Activated CD4-positive, alpha-beta T cell treated with anti-CD3 and anti-CD28 coated beads, Interleukin-2, amount 10 ng/mL, durations not matched to agents 24 days and 14 days (primary cell): ENCODE results near the gene PJVK. TPM values are rescaled to one million over a fixed set of nuclear protein-coding genes. Genes with fewer than 3 reads are reported as not detected.
A peak's percentile ranks its signal among the peaks of the same experiment; 100 is the strongest.
"Not testable (repeated sequence)": the region's sequence is repeated elsewhere in the genome, so short reads cannot be mapped to it uniquely, and the experiment has no call there.

Source experiments
- DNase-seq: peaks from one replicate; pipeline ENCODE4 v3.0.0; 2022
- H3K27ac Mint-ChIP-seq: one replicate; pipeline ENCODE4 v1.8.0; 2022; ENCODE audit warnings: mild to moderate bottlenecking, mixed read lengths
- H3K27me3 Mint-ChIP-seq: one replicate; pipeline ENCODE4 v1.8.0; 2022; ENCODE audit warnings: mixed read lengths
- H3K36me3 Mint-ChIP-seq: one replicate; pipeline ENCODE4 v1.8.0; 2022; ENCODE audit warnings: low read depth, mild to moderate bottlenecking, mixed read lengths
- H3K4me1 Mint-ChIP-seq: one replicate; pipeline ENCODE4 v1.8.0; 2021; ENCODE audit warnings: mixed read lengths
- H3K4me3 Mint-ChIP-seq: one replicate; pipeline ENCODE4 v1.8.0; 2022; ENCODE audit warnings: mild to moderate bottlenecking, moderate library complexity, mixed read lengths
- H3K9me3 Mint-ChIP-seq: one replicate; pipeline ENCODE4 v1.8.0; 2021; ENCODE audit warnings: mixed read lengths
- intact Hi-C: fragments of 100-400 bp; cut with micrococcal nuclease; formaldehyde crosslinking; loops from one replicate; pipeline ENCODE4 v1.15.1; 2023
- total RNA-seq: library from RNA; stranded (reverse); gene quantifications from 2 replicates; pipeline ENCODE4 v1.2.3, GENCODE V29; 2022

PJVK gene
- total RNA-seq, 1 donor from 2014 or later, result 2.3 TPM

DNA sequence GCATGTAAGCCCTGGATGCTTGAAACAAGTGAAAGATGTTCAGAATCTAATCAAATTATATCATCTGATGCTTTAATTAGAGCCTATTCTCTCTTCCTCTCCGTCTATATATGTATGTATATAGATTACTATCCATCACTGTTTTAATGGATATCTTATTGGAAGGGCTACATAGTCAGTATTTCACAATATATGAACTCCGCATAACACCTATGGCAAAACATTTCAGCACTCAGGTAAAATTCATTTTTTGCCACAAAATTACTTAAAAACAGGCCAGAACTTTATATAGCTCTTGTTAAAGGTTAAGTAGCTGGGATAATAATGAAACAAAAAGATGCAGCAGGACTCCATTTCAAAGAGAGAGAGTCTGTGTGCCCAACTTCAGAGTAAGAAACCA is 1.2 kb downstream of the PJVK start:
- Mint-ChIP-seq H3K27me3 (peaks cover 7% of the 10 kb centered on the region), H3K27ac (no peak overlapping the region), H3K9me3 (no peaks in the 10 kb centered on the region), H3K4me3 (peak overlapping the region; percentile 94), H3K36me3 (peaks cover 16% of the 10 kb centered on the region), H3K4me1 (peaks cover 25% of the 10 kb centered on the region)
- intact Hi-C loops, result no loop called here
- no peak for DNase-seq

DNA sequence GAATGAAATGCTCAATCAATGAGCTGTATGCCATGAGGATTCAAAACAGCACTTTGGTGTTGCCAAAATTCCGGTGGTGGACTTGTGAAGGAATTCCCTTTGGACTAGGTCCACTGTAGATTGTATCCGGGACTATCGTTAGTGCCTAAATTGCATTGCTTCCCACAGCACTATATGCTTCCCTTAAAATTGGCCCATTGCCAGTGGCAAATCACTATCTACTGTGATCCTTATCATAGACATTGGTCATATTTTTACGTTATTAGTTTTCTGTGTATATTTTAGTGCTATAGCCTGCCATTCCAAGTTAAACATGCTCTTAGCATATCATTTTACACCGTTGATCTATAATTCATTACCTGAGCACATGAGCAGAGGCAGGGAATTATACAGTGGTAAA is 1.7 kb downstream of the PJVK start:
- no peak for DNase-seq
- H3K27ac Mint-ChIP-seq, result no peak overlapping the region
- intact Hi-C loops, result no loop called here
- no peak overlapping the region for H3K4me3 Mint-ChIP-seq
- no peaks in the 10 kb centered on the region for H3K9me3 Mint-ChIP-seq
- H3K36me3 Mint-ChIP-seq, result peaks cover 13% of the 10 kb centered on the region
- peaks cover 7% of the 10 kb centered on the region for H3K27me3 Mint-ChIP-seq
- H3K4me1 Mint-ChIP-seq, result peaks cover 24% of the 10 kb centered on the region

DNA sequence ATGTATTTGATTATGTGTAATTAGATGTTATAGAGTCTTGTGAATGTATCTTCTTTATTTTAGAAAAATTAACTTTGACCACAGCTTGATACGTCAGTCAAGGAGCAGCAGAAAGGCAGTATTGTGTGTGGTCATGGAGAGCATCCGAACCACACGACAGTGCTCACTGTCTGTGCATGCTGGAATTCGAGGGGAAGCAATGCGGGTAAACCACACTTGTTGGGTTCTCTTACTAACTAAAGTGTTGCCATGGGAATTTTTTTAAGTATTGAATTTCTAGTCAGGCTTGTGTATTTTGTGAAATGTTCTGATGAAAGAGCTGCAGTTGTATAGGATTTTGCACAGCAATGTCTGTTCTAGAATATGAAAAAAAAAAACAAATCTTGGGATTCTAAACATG is 4.8 kb downstream of the PJVK start:
- DNase-seq, result no peak
- peaks cover 10% of the 10 kb centered on the region for H3K27me3 Mint-ChIP-seq
- intact Hi-C loops, result no loop called here

DNA sequence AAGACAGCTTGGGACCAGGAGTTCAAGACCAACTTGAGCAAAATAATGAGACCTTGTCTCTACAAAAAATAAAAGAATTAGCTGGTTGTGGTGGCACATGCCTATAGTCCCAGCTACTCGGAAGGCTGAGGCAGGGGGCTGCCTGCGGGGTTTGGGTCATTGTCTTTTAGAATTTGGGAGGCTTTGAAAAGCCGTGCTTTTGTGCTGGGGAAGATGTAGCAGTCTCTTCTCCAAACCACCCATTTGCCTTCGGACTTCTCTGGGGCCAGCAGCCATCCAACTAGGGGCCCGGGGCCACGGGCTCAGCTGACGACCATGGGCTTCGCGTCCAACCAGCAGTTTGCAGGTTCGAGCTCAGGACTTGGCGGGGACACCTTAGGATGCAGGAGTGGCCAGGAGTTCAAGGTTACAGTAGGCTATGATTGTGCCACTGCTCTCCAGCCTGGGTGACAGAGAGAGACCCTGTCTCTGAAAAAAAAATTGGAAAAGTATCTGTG is 6.3 kb downstream of the PJVK start:
- Mint-ChIP-seq H3K9me3 (no peaks in the 10 kb centered on the region), H3K27me3 (peaks cover 10% of the 10 kb centered on the region), H3K36me3 (no peaks in the 10 kb centered on the region), H3K4me3 (no peak overlapping the region), H3K27ac (no peak overlapping the region), H3K4me1 (peaks cover under 1% of the 10 kb centered on the region)
- DNase-seq, result no peak
- intact Hi-C loops, result no loop called here

More for the DNA sequence above, 4.8 kb downstream of the PJVK start:
- no peak overlapping the region for H3K27ac Mint-ChIP-seq
- H3K36me3 Mint-ChIP-seq, result no peaks in the 10 kb centered on the region
- H3K9me3 Mint-ChIP-seq, result no peaks in the 10 kb centered on the region
- no peak overlapping the region for H3K4me3 Mint-ChIP-seq
- H3K4me1 Mint-ChIP-seq, result peaks cover 6% of the 10 kb centered on the region

DNA sequence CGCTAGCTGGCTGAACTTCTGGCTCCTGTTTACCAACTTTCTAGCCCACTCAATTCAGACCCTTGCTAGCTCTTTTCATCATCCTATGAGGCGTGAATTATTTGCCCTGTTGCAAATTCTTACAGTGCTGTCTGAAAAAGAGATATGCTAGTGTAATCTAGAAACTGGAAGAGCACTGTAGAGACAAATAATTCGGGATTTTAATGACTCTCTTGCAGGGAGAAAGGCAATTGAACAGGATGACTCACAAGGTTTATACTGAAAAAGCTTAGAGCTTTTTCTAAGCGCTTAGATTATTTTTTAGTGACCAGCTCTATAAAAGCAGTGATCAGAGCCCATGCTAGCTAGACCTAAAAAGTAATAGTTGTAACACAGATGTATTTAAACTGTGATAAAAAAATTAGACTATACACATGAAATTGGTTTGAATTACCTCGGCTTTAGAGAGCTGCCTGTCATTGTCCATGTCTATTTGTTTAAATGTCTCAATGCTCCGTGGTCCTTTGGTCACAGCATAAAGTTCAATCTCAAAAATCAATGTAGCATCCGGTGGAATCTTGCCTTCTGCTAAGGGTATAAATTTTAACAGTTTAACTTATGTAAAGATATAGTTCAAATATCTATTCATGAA is 18.2 kb downstream of the PJVK start:
- intact Hi-C loops, result no loop called here
- Mint-ChIP-seq H3K9me3 (no peaks in the 10 kb centered on the region), H3K27ac (no peak overlapping the region), H3K4me3 (no peak overlapping the region), H3K4me1 (peaks cover 2% of the 10 kb centered on the region), H3K36me3 (peaks cover 4% of the 10 kb centered on the region), H3K27me3 (no peaks in the 10 kb centered on the region)
- DNase-seq, result no peak

DNA sequence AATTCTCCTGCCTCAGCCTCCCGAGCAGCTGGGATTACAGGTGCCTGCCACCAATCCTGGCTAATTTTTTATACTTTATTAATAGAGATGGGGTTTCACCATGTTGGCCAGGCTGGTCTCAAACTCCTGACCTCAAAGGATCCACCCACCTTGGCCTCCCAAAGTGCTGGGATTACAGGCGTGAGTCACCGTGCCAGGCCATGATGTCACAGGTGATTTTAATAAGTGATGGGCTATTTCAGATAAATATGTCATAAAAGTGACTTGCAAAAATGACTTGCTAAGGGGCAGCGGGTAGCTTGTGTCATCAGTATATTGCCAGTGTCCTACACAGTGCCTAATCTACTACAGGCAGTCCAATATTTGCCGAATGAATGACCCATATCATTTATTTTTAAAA is 20.1 kb downstream of the PJVK start:
- DNase-seq, H3K27ac Mint-ChIP-seq, H3K36me3 Mint-ChIP-seq, intact Hi-C loops, H3K27me3 Mint-ChIP-seq, H3K9me3 Mint-ChIP-seq, H3K4me1 Mint-ChIP-seq, H3K4me3 Mint-ChIP-seq: not testable (repeated sequence)

DNA sequence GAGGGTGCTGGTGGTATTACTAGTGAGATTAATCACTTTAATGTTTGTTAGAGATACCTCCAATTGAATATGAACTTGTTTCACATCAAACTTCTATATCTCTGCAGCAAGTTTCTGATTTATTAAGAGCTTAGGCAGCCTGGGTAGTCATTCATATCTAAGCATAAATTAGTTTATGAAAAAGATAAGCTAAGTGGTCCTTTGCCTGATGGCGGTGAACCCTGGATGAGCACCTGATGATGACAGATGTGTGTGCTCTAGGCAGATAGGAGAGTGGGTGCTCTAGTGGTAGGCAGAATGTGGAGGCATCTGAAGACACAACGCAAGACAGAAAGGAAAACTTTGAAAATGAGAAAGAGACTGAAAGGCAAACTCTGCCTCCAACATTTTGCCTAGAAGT is 22.2 kb downstream of the PJVK start:
- Mint-ChIP-seq H3K27me3 (no peaks in the 10 kb centered on the region), H3K27ac (no peak overlapping the region), H3K9me3 (no peaks in the 10 kb centered on the region), H3K36me3 (no peaks in the 10 kb centered on the region), H3K4me1 (peaks cover 11% of the 10 kb centered on the region), H3K4me3 (no peak overlapping the region)
- intact Hi-C loops, result no loop called here
- DNase-seq, result no peak

DNA sequence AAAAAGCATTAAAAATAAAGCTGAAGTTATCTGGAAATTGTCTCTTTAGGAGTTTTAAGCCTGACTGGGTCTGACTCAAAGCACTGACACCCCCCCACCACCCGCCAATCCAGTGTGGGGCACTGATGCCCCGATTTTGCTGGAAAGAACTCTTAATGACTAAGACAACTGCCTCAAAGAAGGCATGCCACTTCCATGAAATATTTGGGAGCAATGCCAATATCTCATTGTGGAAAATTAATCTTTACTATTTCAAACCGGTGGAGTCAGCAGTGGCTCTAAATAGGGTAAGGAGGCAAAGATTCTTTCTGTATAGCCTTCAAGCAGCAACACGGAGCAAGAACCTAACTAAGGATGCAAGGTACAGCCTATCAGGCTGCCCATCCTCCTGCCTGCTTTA is 22.8 kb downstream of the PJVK start:
- Mint-ChIP-seq H3K9me3 (no peaks in the 10 kb centered on the region), H3K4me3 (no peak overlapping the region), H3K4me1 (peaks cover 14% of the 10 kb centered on the region), H3K27ac (no peak overlapping the region), H3K36me3 (no peaks in the 10 kb centered on the region), H3K27me3 (no peaks in the 10 kb centered on the region)
- no peak for DNase-seq
- intact Hi-C loops, result no loop called here

DNA sequence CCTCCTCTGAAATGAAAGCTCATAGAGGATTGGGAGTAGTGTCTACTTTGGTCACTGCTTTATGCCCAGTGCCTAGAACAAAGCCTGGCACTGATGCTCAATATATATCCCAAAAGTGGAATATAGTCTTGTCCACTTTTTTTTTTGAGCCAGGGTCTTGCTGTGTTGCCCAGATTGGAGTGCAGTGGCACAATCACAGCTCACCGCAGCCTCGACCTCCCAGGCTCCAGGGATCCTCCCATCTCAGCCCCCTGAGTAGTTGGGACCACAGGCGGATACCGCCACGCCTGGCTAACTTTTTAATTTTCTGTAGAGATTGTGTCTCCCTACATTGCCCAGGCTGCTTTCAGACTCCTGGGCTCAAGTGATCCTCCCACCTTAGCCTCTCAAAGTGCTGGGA is 23.4 kb downstream of the PJVK start:
- peaks cover 20% of the 10 kb centered on the region for H3K4me1 Mint-ChIP-seq

DNA sequence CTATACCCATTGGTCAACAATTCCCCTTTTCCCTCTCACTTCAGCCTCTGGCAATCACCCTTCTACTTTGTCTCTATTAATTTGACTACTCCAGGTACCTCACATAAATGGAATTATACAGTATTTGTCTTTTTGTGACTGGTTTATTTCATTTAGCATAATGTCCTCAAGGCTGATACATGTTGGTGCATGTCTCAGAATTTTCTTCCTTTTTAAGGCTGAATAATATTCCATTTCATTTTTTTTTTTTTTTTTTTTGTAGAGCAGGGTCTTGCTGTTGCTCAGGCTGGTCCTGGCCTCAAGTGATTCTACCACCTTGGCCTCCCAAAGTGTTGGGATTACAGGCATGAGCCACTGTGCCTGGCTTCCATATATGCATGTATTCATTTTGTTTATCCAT is 25.3 kb downstream of the PJVK start:
- DNase-seq, result no peak
- Mint-ChIP-seq H3K27ac (no peak overlapping the region), H3K4me1 (peaks cover 23% of the 10 kb centered on the region), H3K36me3 (peaks cover 3% of the 10 kb centered on the region), H3K4me3 (no peak overlapping the region), H3K27me3 (no peaks in the 10 kb centered on the region), H3K9me3 (no peaks in the 10 kb centered on the region)
- intact Hi-C loops, result no loop called here

More for the DNA sequence above, 23.4 kb downstream of the PJVK start:
- H3K36me3 Mint-ChIP-seq, result no peaks in the 10 kb centered on the region
- no peaks in the 10 kb centered on the region for H3K9me3 Mint-ChIP-seq
- DNase-seq, result no peak
- no peak overlapping the region for H3K27ac Mint-ChIP-seq
- no peak overlapping the region for H3K4me3 Mint-ChIP-seq
- H3K27me3 Mint-ChIP-seq, result no peaks in the 10 kb centered on the region
- intact Hi-C loops, result no loop called here

DNA sequence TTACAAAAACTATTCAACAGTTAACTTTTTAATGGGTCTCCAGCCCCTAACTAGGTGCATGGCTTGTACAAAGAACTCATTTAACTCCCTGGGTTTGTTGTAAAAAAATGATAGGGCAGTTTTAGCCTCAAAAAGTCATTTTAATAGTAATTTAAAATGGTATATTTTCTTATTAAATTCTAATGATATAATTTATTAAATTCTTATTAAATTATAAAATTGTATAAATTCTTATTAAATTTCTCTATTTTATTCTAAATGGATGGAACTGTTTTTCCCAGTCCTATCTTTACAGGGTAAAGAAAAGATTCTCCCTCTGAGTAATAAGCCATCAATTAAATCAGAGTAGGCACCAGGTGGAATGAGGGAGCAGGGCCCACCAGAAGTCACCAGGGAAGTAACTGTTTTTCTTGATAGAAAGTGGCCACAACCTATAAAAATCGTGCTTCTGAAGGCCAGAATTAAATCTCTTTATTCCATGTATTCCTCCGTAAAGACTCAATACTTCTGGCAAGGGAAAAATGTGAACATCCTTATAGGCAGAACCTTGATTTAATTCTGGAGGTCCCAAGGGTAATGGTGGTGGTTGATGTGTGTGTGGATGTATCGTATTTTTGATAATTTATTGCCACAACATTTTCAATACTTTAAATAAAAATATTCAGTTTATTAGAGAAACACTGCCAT is 26.4 kb downstream of the PJVK start:
- no peaks in the 10 kb centered on the region for H3K27me3 Mint-ChIP-seq
- H3K9me3 Mint-ChIP-seq, result no peaks in the 10 kb centered on the region
- H3K27ac Mint-ChIP-seq, result no peak overlapping the region
- H3K36me3 Mint-ChIP-seq, result peaks cover 3% of the 10 kb centered on the region
- DNase-seq, result no peak
- peaks cover 34% of the 10 kb centered on the region for H3K4me1 Mint-ChIP-seq
- intact Hi-C loops, result loop anchor here (1.0 to 2.0 kb wide), 3 partner anchors 26 to 365 kb away; partner anchors contain the start of genes PJVK, PRKRA and RBM45
- H3K4me3 Mint-ChIP-seq, result peak overlapping the region; percentile 93

DNA sequence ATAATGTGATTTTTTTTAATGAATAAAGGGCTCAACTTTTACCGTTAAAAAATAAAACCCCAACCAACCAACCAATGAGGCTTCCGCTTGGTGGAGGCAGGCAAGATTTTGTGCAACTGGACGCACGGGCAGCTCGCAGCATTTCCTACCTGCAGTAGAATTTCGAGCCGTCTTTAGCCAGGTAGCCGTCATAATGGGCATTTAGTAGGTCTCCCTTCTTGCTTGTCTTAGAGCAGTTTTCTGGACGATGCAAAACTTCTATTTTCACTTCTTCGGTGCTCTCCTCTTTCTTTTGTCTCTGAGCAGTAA is 26.9 kb downstream of the PJVK start:
- intact Hi-C loops, result loop anchor here (1.0 to 2.0 kb wide), 3 partner anchors 27 to 365 kb away; partner anchors contain the start of genes PJVK, PRKRA and RBM45
- H3K4me3 Mint-ChIP-seq, result peak overlapping the region; percentile 93
- no peaks in the 10 kb centered on the region for H3K9me3 Mint-ChIP-seq
- H3K4me1 Mint-ChIP-seq, result peaks cover 37% of the 10 kb centered on the region
- H3K36me3 Mint-ChIP-seq, result peaks cover 3% of the 10 kb centered on the region
- H3K27me3 Mint-ChIP-seq, result no peaks in the 10 kb centered on the region
- peak overlapping the region; percentile 97 for H3K27ac Mint-ChIP-seq
- DNase-seq, result no peak

DNA sequence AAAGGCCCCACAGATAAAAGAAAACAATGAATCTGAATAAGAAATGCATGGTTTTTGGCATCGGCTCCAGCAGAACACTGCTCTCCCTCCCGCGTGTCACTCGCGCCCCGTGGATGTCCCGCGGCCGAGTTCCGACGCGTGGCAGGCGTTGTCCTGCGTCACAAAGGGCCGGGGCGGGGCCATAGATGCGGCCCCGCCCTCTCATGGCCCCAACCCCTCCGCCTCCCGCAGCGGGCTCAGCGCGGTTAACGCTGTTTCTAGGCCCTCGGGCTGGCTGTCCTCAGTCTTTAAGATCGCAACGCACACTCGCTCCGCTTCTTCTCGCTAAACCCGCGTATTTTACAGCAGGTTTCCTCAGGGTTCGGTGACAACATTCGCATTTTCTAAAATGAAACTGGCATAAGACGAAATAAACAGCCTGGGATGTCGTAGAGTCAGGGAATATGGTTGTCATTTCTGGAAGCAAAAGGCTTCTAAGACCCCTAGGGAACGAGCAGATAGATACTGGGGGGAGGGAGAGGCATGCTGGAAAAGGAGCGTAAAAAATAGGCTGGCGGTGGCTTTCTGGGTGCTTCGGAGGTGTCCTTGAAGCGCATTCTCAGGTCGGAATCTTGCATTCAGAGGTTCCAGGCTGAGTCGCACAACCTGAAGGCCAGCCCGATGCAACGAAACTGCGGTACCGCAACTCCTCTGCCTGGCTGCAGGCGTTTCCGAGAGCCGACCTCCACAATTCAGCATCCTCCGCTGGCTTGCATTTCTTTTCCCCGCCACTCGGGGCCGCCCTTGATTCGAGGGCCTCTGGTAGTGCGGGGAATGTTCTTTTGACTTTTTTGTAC is 27.5 kb downstream of the PJVK start, which contains the start of gene FKBP7:
FKBP7 (minus strand) TSS at position 162 of the 836 bp plus-strand sequence; CDS start at position 61, 101 bp downstream.
- Mint-ChIP-seq H3K4me1 (peaks cover 35% of the 10 kb centered on the region), H3K27me3 (no peaks in the 10 kb centered on the region), H3K9me3 (no peaks in the 10 kb centered on the region), H3K4me3 (peak within 1 kb of the TSS; percentile 93), H3K27ac (peak within 1 kb of the TSS; percentile 97), H3K36me3 (peaks cover 3% of the 10 kb centered on the region)
- intact Hi-C loops, result loop anchor here (1.0 to 2.0 kb wide), 4 partner anchors 27 to 366 kb away; partner anchors contain the start of genes PJVK, PRKRA and RBM45
- DNase-seq, result peak; percentile 94

DNA sequence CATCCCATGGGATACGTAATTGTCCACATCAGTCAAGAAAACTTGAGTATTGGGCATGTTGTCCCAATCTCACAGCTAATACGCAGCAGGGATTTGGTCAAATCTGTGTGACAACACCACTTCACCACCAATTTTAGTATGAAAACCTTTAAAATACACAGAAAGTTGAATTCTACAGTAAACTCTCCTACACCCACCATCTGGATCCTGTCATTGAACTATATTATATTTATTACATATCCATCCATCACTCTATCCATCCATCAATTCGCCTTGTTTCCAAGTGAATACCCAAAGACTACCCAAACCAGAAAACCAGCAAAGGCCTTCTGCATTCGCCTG is 28.1 kb downstream of the PJVK start:
- intact Hi-C loops, result loop anchor here (1.0 to 2.0 kb wide), 3 partner anchors 44 to 366 kb away; partner anchors contain the start of gene RBM45
- Mint-ChIP-seq H3K4me1 (peaks cover 35% of the 10 kb centered on the region), H3K9me3 (no peaks in the 10 kb centered on the region), H3K27me3 (no peaks in the 10 kb centered on the region), H3K27ac (peak overlapping the region; percentile 97), H3K36me3 (peaks cover 3% of the 10 kb centered on the region), H3K4me3 (peak overlapping the region; percentile 93)
- no peak for DNase-seq
